ENCODE measurements around the gene GNAT1. TPM values are rescaled to one million over a fixed set of nuclear protein-coding genes. Genes with fewer than 3 reads are reported as not detected.

Gene GNAT1
- total RNA-seq, 2 experiments from 2014 or later: not detected

GRCh38 chr3:50153782-50154475, 37.5 kb upstream of the GNAT1 start:
- intact Hi-C loops (cut with micrococcal nuclease; ENCODE audit: unreplicated experiment): no loop called here
- H3K4me3 ChIP-seq (ENCODE audit: low read depth, low read length, poor library complexity, severe bottlenecking): peak overlapping the region; percentile 61

GRCh38 chr3:50154476-50154839, 37.0 kb upstream of the GNAT1 start:
- Histone ChIP-seq H3K4me2 (ENCODE audit: low read length) (peak overlapping the region; percentile 75), H3K36me3 (ENCODE audit: insufficient read depth, low read length) (no peaks in the 10 kb centered on the region), H2AFZ (ENCODE audit: low read length) (no peak overlapping the region), H3K4me1 (ENCODE audit: insufficient read depth, low read length, poor library complexity, severe bottlenecking) (peaks cover 5% of the 10 kb centered on the region), H4K20me1 (ENCODE audit: insufficient read depth, low read length) (no peaks in the 10 kb centered on the region), H3K4me3 (ENCODE audit: low read depth, low read length, poor library complexity, severe bottlenecking) (peak overlapping the region; percentile 61), H3K79me2 (ENCODE audit: insufficient read depth, low read depth, low read length) (no peaks in the 10 kb centered on the region), H3K27ac (ENCODE audit: low read depth, low read length, poor library complexity, severe bottlenecking) (no peak overlapping the region), H3K9me2 (ENCODE audit: insufficient read depth, low read length) (no peaks in the 10 kb centered on the region), H3K9me3 (ENCODE audit: low read length) (no peaks in the 10 kb centered on the region)
- peak; percentile 67 for TF ChIP-seq CTCF (conservative IDR thresholded peaks at IDR 0.05; ENCODE audit: low read length)
- no peak for TF ChIP-seq EZH2phosphoT487 (IDR thresholded peaks at IDR 0.05; ENCODE audit: borderline replicate concordance, low read depth, low read length)
- no TSS peak for BruUV-seq (replicated peaks)
- intact Hi-C loops (cut with micrococcal nuclease; ENCODE audit: unreplicated experiment): no loop called here
- ChIA-PET POLR2A (no interaction called here), CTCF (ENCODE audit: unreplicated experiment) (no interaction called here)
- DNase-seq (ENCODE audit: low spot score): no peak

More at GRCh38 chr3:50153782-50154475, 37.5 kb upstream of the GNAT1 start:
- no peak for TF ChIP-seq CTCF (conservative IDR thresholded peaks at IDR 0.05; ENCODE audit: low read length)
- TF ChIP-seq EZH2phosphoT487 (IDR thresholded peaks at IDR 0.05; ENCODE audit: borderline replicate concordance, low read depth, low read length): no peak
- H4K20me1 ChIP-seq (ENCODE audit: insufficient read depth, low read length): no peaks in the 10 kb centered on the region
- no peak for DNase-seq (ENCODE audit: low spot score)
- H3K9me3 ChIP-seq (ENCODE audit: low read length): no peaks in the 10 kb centered on the region
- H3K4me1 ChIP-seq (ENCODE audit: insufficient read depth, low read length, poor library complexity, severe bottlenecking): peaks cover 5% of the 10 kb centered on the region
- H3K79me2 ChIP-seq (ENCODE audit: insufficient read depth, low read depth, low read length): no peaks in the 10 kb centered on the region
- H3K4me2 ChIP-seq (ENCODE audit: low read length): peak overlapping the region; percentile 75
- ChIA-PET CTCF (ENCODE audit: unreplicated experiment) (no interaction called here), POLR2A (no interaction called here)
- no TSS peak for BruUV-seq (replicated peaks)
- H3K27ac ChIP-seq (ENCODE audit: low read depth, low read length, poor library complexity, severe bottlenecking): no peak overlapping the region
- no peak overlapping the region for H2AFZ ChIP-seq (ENCODE audit: low read length)
- no peaks in the 10 kb centered on the region for H3K9me2 ChIP-seq (ENCODE audit: insufficient read depth, low read length)
- no peaks in the 10 kb centered on the region for H3K36me3 ChIP-seq (ENCODE audit: insufficient read depth, low read length)

- DNase-seq (ENCODE audit: low spot score): peak; percentile 69
- Histone ChIP-seq H3K4me3 (ENCODE audit: low read depth, low read length, poor library complexity, severe bottlenecking) (peak within 1 kb of the TSS; percentile 61), H3K9me2 (ENCODE audit: insufficient read depth, low read length) (no peaks in the 10 kb centered on the region), H3K4me1 (ENCODE audit: insufficient read depth, low read length, poor library complexity, severe bottlenecking) (peaks cover 5% of the 10 kb centered on the region), H3K27ac (ENCODE audit: low read depth, low read length, poor library complexity, severe bottlenecking) (no peak within 1 kb of the TSS), H2AFZ (ENCODE audit: low read length) (no peak within 1 kb of the TSS), H3K79me2 (ENCODE audit: insufficient read depth, low read depth, low read length) (no peaks in the 10 kb centered on the region), H3K9me3 (ENCODE audit: low read length) (no peaks in the 10 kb centered on the region), H3K36me3 (ENCODE audit: insufficient read depth, low read length) (no peaks in the 10 kb centered on the region), H3K4me2 (ENCODE audit: low read length) (peak within 1 kb of the TSS; percentile 75), H4K20me1 (ENCODE audit: insufficient read depth, low read length) (no peaks in the 10 kb centered on the region)
- ChIA-PET POLR2A (no interaction called here), CTCF (ENCODE audit: unreplicated experiment) (no interaction called here)
- no TSS peak for BruUV-seq (replicated peaks)
- TF ChIP-seq CTCF (conservative IDR thresholded peaks at IDR 0.05; ENCODE audit: low read length): no peak
- no peak for TF ChIP-seq EZH2phosphoT487 (IDR thresholded peaks at IDR 0.05; ENCODE audit: borderline replicate concordance, low read depth, low read length)
- intact Hi-C loops (cut with micrococcal nuclease; ENCODE audit: unreplicated experiment): no loop called here
Observed at GRCh38 chr3:50154840-50155490, 36.4 kb upstream of the GNAT1 start, which contains the start of gene SEMA3F. SEMA3F (plus strand) TSS chr3:50155324; CDS start chr3:50159623, 4,299 bp downstream.

Measured in OCI-LY7 (cell line).